Upper lobe of left lung (tissue), 4 donors: ENCODE measurements around the gene PAPSS1.

ENCODE experiments used
- POLR2A ChIP-seq, 4 donors: fragments of 450-650 bp; IDR thresholded peaks; one replicate each; pipeline ENCODE4 v1.5.1; 2016 to 2017; ENCODE audit warnings: antibody characterized with exemption in 4 of 4, mild to moderate bottlenecking in 2 of 4
- POLR2AphosphoS5 ChIP-seq, 2 donors: sonication (generic); formaldehyde crosslinking; IDR thresholded peaks; one replicate each; pipeline ENCODE4 v1.5.1; 2017; ENCODE audit warnings: antibody characterized with exemption in 2 of 2
- TF ChIP-seq, protein P1 (sequence below), 6 experiments: fragments of 450-650 bp in 4 of 6; fragments of 200-600 bp in 2 of 6; sonication (generic) in 2 of 6; IDR thresholded peaks; one replicate each; pipeline ENCODE4 v1.5.1; 2016 to 2019; ENCODE audit warnings: antibody characterized with exemption in 6 of 6

GRCh38 chr4:107654694-107655093 is 65.3 kb downstream of the PAPSS1 start:
- TF ChIP-seq POLR2A (IDR thresholded peaks at IDR 0.05) (no peak), POLR2AphosphoS5 (IDR thresholded peaks at IDR 0.05) (no peak)
- TF ChIP-seq, protein P1, sequence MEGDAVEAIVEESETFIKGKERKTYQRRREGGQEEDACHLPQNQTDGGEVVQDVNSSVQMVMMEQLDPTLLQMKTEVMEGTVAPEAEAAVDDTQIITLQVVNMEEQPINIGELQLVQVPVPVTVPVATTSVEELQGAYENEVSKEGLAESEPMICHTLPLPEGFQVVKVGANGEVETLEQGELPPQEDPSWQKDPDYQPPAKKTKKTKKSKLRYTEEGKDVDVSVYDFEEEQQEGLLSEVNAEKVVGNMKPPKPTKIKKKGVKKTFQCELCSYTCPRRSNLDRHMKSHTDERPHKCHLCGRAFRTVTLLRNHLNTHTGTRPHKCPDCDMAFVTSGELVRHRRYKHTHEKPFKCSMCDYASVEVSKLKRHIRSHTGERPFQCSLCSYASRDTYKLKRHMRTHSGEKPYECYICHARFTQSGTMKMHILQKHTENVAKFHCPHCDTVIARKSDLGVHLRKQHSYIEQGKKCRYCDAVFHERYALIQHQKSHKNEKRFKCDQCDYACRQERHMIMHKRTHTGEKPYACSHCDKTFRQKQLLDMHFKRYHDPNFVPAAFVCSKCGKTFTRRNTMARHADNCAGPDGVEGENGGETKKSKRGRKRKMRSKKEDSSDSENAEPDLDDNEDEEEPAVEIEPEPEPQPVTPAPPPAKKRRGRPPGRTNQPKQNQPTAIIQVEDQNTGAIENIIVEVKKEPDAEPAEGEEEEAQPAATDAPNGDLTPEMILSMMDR (IDR thresholded peaks at IDR 0.05), result no peak
